Breast epithelium (tissue), 3 donors: ENCODE results near the gene RGPD5.
"Not testable (repeated sequence)": the region's sequence is repeated elsewhere in the genome, so short reads cannot be mapped to it uniquely, and the experiment has no call there.

Experiments
- POLR2A ChIP-seq: fragments of 450-650 bp; IDR thresholded peaks from one replicate; pipeline ENCODE4 v1.6.1; 2016; ENCODE audit warnings: antibody characterized with exemption, mild to moderate bottlenecking, moderate library complexity
- POLR2AphosphoS5 ChIP-seq, 3 donors: sonication (generic); formaldehyde crosslinking; IDR thresholded peaks; one replicate each; pipeline ENCODE4 v1.6.1; 2017; ENCODE audit warnings: antibody characterized with exemption in 3 of 3
- TF ChIP-seq, protein P1 (sequence below), 3 donors: fragments of 450-650 bp; IDR thresholded peaks; one replicate each; pipeline ENCODE4 v1.5.1; 2016 to 2017; ENCODE audit warnings: antibody characterized with exemption in 3 of 3, mild to moderate bottlenecking in 3 of 3, moderate library complexity in 3 of 3

DNA sequence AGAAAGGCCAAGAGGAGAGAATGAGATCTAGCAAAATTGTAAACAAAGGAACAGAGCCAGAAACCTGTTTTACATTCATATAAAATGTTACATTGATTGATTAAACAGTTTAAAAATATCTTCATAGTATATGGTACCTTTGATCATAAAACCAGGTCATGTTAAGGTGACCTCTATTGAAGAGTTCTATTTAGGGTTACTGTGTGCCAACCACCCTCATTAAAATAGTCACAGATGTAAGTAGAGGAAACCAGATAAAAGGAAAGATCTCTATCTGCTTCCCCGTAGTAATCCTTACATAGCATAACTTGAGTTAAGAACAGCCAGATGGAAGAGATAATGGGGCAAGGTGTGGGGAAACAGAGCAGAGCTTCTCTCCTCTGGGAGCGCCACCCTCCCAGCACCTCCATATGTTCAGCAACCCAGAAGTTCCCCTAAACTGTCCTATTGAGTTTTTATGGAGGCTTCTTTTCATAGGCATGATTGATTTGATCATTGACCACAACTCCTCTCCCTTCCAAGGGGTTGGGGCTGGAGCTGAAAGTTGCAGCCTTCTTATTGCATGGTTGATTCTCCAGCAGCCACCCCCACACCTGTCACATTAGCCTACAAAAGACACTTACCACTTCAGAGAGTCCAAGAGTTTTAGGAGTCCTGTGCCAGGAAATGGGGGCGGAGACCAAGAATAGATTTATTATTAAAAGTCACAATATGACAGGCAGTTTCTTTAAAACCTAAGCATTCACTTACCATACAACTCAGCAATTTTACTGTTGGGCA lies 101.2 kb downstream of the RGPD5 start:
- not testable (repeated sequence) for TF ChIP-seq POLR2AphosphoS5 (IDR thresholded peaks at IDR 0.05); POLR2A
- TF ChIP-seq, protein P1, sequence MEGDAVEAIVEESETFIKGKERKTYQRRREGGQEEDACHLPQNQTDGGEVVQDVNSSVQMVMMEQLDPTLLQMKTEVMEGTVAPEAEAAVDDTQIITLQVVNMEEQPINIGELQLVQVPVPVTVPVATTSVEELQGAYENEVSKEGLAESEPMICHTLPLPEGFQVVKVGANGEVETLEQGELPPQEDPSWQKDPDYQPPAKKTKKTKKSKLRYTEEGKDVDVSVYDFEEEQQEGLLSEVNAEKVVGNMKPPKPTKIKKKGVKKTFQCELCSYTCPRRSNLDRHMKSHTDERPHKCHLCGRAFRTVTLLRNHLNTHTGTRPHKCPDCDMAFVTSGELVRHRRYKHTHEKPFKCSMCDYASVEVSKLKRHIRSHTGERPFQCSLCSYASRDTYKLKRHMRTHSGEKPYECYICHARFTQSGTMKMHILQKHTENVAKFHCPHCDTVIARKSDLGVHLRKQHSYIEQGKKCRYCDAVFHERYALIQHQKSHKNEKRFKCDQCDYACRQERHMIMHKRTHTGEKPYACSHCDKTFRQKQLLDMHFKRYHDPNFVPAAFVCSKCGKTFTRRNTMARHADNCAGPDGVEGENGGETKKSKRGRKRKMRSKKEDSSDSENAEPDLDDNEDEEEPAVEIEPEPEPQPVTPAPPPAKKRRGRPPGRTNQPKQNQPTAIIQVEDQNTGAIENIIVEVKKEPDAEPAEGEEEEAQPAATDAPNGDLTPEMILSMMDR (IDR thresholded peaks at IDR 0.05) = not testable (repeated sequence)
